GM12891 (cell line): Measurements from ENCODE around the gene ACSL3.
A peak's percentile ranks its signal among the peaks of the same experiment; 100 is the strongest.
"Not testable (repeated sequence)": the region's sequence is repeated elsewhere in the genome, so short reads cannot be mapped to it uniquely, and the experiment has no call there.

Source experiments
- DNase-seq: peaks from one replicate; pipeline ENCODE4 v3.0.0; 2011; ENCODE audit warnings: low spot score; ENCODE audit not compliant: insufficient read length
- FAIRE-seq: peaks from 2 replicates; lab custom pipeline; 2011; peaks lifted over from hg19 to GRCh38; lab: Jason Lieb, UNC
- PAX5 ChIP-seq: IDR thresholded peaks from 2 replicates; pipeline ENCODE4 v1.6.1; 2011; ENCODE audit warnings: low read length, moderate library complexity, mild to moderate bottlenecking; ENCODE audit not compliant: insufficient read depth, severe bottlenecking
- POLR2A ChIP-seq: IDR thresholded peaks from 2 replicates; pipeline ENCODE4 v1.6.1; 2011; ENCODE audit warnings: low read depth, low read length, control low read depth
- POLR2AphosphoS5 ChIP-seq: IDR thresholded peaks from 2 replicates; pipeline ENCODE4 v1.6.1; 2011; ENCODE audit warnings: low read depth, low read length, control low read depth
- POU2F2 ChIP-seq: IDR thresholded peaks from 2 replicates; pipeline ENCODE4 v1.6.1; 2011; ENCODE audit warnings: low read depth, mild to moderate bottlenecking, control low read depth, low read length, moderate library complexity
- SPI1 ChIP-seq: IDR thresholded peaks from 2 replicates; pipeline ENCODE4 v1.6.1; 2011; ENCODE audit warnings: low read depth, low read length, control low read depth
- TAF1 ChIP-seq: IDR thresholded peaks from 2 replicates; pipeline ENCODE4 v1.6.1; 2011; ENCODE audit warnings: low read depth, low read length, control low read depth

Gene ACSL3

DNA sequence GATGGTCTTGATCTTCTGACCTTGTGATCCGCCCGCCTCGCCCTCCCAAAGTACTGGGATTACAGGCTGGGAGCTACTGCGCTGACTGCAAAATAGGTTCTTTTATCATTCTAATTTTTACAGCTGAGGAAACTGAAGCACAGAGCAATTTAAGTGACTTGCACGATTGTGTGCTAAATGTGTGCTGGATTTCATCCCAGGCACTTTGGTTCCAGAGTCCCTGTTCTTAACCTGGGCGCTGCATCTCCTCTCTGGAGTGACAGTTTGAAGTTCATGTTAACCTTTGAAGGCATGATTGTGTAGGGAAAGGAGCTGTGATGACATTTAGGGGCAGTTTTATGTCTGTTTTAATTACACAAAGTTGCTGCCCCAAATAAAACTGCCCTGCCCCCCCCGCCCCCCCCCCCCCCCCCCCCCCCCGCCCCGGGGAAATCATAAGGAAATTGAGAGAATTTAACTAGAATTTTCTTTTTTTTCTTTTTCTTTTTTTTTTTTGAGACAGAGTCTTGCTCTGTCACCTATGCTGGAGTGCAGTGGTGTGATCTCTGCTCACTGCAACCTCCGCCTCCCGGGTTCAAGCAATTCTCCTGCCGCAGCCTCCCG lies 5.6 kb downstream of the ACSL3 start:
- FAIRE-seq: no peak
- TF ChIP-seq PAX5 (no peak), POLR2A (no peak)
- no peak for DNase-seq

GRCh38 chr2:222868560-222869251 lies 7.9 kb downstream of the ACSL3 start:
- FAIRE-seq, DNase-seq: not testable (repeated sequence)

GRCh38 chr2:222869252-222869560 lies 8.4 kb downstream of the ACSL3 start:
- DNase-seq (no peak), FAIRE-seq (no peak)
- TF ChIP-seq TAF1: no peak
- TF ChIP-seq POLR2AphosphoS5: no peak
- TF ChIP-seq POLR2A: no peak
- TF ChIP-seq SPI1: no peak
- no peak for TF ChIP-seq PAX5
- no peak for TF ChIP-seq POU2F2

- TF ChIP-seq PAX5 (no peak), POU2F2 (no peak), TAF1 (no peak), SPI1 (no peak), POLR2AphosphoS5 (no peak), POLR2A (no peak)
- DNase-seq (no peak), FAIRE-seq (peak; percentile 9)
These were observed 10.5 kb downstream of the ACSL3 start for GRCh38 chr2:222871291-222871690.

- FAIRE-seq: no peak
These were observed 11.7 kb downstream of the ACSL3 start for GRCh38 chr2:222872551-222872950.

DNA sequence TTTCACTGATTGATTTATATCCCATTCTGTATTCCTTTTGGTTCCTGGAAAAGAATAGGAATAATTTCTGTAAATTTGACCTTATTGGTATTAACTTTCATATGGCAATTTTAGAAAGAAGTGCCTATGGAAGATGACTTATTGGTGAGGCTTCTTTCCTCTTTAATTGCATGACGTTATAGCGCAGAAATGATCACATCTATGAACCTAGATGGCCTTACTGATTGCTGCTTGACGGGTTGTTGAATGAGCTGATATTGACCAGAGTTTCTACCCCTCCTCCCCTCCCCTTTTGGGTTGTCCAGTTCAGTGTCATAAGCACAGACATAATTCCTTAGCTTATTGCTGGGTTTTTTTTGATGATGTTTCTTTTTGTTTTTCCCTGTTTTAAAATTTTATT lies 14.6 kb downstream of the ACSL3 start:
- no peak for TF ChIP-seq POU2F2
- no peak for TF ChIP-seq POLR2AphosphoS5
- TF ChIP-seq SPI1: no peak
- TF ChIP-seq PAX5: no peak
- no peak for TF ChIP-seq POLR2A
- no peak for TF ChIP-seq TAF1
- FAIRE-seq: no peak
- DNase-seq: no peak

More at GRCh38 chr2:222872551-222872950, 11.7 kb downstream of the ACSL3 start:
- DNase-seq: no peak
- TF ChIP-seq POLR2A: no peak
- TF ChIP-seq POU2F2: no peak
- TF ChIP-seq TAF1: no peak
- no peak for TF ChIP-seq SPI1
- TF ChIP-seq PAX5: no peak
- TF ChIP-seq POLR2AphosphoS5: no peak

GRCh38 chr2:222876947-222877346 lies 16.1 kb downstream of the ACSL3 start:
- DNase-seq (no peak), FAIRE-seq (no peak)

DNA sequence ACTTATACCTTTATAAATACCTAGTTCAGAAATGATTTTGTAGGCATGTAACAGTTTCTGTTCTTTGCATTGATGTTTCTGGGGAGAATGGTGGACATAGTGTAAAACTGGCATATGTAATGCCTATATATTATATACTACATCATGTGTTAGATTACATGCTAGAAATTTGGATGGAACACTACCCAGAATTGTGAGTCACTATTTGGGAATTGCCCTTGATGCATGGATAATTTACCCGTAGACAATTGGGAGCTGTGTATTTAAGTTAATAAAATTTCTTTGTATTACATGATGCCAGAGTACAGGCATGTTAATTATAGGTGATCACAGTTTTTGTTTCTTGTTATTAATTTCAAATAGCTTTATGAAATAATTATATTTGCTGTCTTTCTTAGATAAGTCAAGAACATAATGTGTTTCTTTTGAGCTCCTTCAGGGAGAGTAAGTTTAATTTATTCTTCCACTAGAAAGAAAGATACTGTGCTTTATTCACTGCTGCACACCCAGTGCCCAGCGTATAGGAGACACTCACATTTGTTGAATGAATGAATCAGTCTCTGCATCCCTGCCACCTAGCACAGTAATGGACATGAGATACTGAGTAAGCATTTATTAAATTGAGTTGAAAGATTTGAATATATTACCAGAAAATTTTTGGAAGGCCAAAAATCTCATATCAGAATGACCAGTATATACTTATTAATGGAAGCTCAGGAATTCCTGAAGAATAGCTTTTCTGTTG lies 16.9 kb downstream of the ACSL3 start:
- no peak for FAIRE-seq
- TF ChIP-seq SPI1 (no peak), POLR2AphosphoS5 (no peak), POLR2A (no peak), PAX5 (no peak), POU2F2 (no peak), TAF1 (no peak)
- no peak for DNase-seq

More at GRCh38 chr2:222876947-222877346, 16.1 kb downstream of the ACSL3 start:
- TF ChIP-seq TAF1 (no peak), SPI1 (no peak)

DNA sequence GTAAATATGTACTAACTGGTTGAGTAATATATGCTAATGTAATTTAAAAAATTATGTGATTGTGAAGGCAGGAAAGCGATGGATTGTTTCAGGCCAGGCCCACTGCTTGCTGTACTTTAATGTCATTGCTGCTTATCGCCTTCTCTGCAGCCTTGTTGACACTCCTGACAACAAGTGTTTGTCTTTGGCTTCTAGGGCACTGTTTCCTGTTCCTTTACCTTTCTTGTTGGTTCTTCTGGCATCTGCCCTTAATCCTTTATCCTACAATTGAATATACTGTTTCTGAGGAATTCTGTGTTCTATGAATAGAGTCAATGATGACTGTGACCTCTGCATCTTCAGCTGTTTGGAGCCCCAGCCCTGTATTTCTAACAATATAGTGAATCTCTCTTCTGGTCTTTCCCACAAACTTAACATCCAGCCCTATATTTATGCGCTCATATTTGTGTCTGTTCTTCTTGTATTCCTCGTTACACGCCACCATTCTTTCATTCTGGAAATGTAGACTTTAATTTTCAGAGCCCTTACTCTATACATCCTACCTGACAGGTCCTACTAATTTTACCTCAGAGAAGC lies 17.6 kb downstream of the ACSL3 start:
- FAIRE-seq: no peak

GRCh38 chr2:222878877-222879603 lies 18.2 kb downstream of the ACSL3 start:
- DNase-seq (no peak), FAIRE-seq (no peak)
- TF ChIP-seq PAX5 (no peak), POU2F2 (no peak), POLR2AphosphoS5 (no peak), POLR2A (no peak), SPI1 (no peak), TAF1 (no peak)

More for the DNA sequence above, 17.6 kb downstream of the ACSL3 start:
- DNase-seq: no peak
- no peak for TF ChIP-seq POLR2AphosphoS5
- no peak for TF ChIP-seq POLR2A
- no peak for TF ChIP-seq TAF1
